ENCODE results near the gene CDY2B.
"Not testable (repeated sequence)": the region's sequence is repeated elsewhere in the genome, so short reads cannot be mapped to it uniquely, and the experiment has no call there.

- TF ChIP-seq CTCF, EZH2, EZH2phosphoT487 (IDR thresholded peaks at IDR 0.05): not testable (repeated sequence)
These were observed 47.9 kb downstream of the CDY2B start for GRCh38 chrY:17832149-17832548.

All from neural progenitor cell (in vitro differentiated cells).